Kidney (tissue), 14 donors: ENCODE measurements around the gene PRDM15. TPM values are rescaled to one million over a fixed set of nuclear protein-coding genes. Genes with fewer than 3 reads are reported as not detected.

Source experiments
- DNase-seq, 5 donors: peaks; one replicate each; pipeline ENCODE4 v3.0.0-alpha.2; 2013 to 2020
- FAIRE-seq: peaks from 2 replicates; lab custom pipeline; 2012; peaks lifted over from hg19 to GRCh38; lab: Jason Lieb, UNC
- H3K27ac ChIP-seq, 2 donors: one replicate each; pipeline ENCODE4 v1.7.0; 2013; ENCODE audit warnings: low read depth in 2 of 2, low read length in 2 of 2, inconsistent platforms in 1 of 2
- H3K27me3 ChIP-seq: one replicate; pipeline ENCODE4 v1.7.1; 2013; ENCODE audit warnings: low read length, inconsistent platforms; ENCODE audit not compliant: control insufficient read depth, insufficient read depth
- H3K36me3 ChIP-seq, 3 donors: one replicate each; pipeline versions ENCODE4 v1.7.0 to v1.7.1; 2013; ENCODE audit warnings: low read length in 3 of 3, control low read depth in 1 of 3, inconsistent platforms in 1 of 3; ENCODE audit not compliant: insufficient read depth in 3 of 3, control insufficient read depth in 2 of 3
- H3K4me1 ChIP-seq, 3 donors: one replicate each; pipeline versions ENCODE4 v1.7.0 to v1.7.1; 2013; ENCODE audit warnings: low read length in 3 of 3, inconsistent platforms in 1 of 3, low read depth in 1 of 3; ENCODE audit not compliant: control insufficient read depth in 2 of 3, insufficient read depth in 2 of 3
- H3K4me3 ChIP-seq, 3 donors: one replicate each; pipeline versions ENCODE4 v1.7.0 to v1.8.1; 2013; ENCODE audit warnings: low read length in 3 of 3, control low read depth in 1 of 3, inconsistent platforms in 1 of 3
- H3K9ac ChIP-seq, 3 donors: one replicate each; pipeline versions ENCODE4 v1.7.0 to v1.7.1; 2013; ENCODE audit warnings: low read length in 3 of 3, control low read depth in 1 of 3, inconsistent platforms in 1 of 3
- H3K9me3 ChIP-seq, 3 donors: one replicate each; pipeline versions ENCODE4 v1.7.0 to v1.7.1; 2013; ENCODE audit warnings: low read length in 3 of 3, control low read depth in 1 of 3, inconsistent platforms in 1 of 3; ENCODE audit not compliant: control insufficient read depth in 2 of 3, insufficient read depth in 1 of 3
- intact Hi-C: fragments of 100-400 bp; cut with DNase I; formaldehyde crosslinking; loops from one replicate; pipeline ENCODE4 v1.11.1; 2022
- polyA plus RNA-seq: library from polyadenylated mRNA; stranded (reverse); fragments of 350-450 nt; fragmentation: Illumina TruSeq; extraction: RNeasy Lipid Tissue Mini Kit (QIAGEN cat#74804); gene quantifications from one replicate; pipeline ENCODE4 v1.2.3, GENCODE V29; 2014; ENCODE audit warnings: low read depth, low replicate concordance; ENCODE audit not compliant: insufficient read depth
- total RNA-seq: library from RNA; stranded (reverse); fragmentation: NEBNext Ultra II Directional; extraction: Animal tissue kit (Norgen Biotek cat#: 25700); gene quantifications from one replicate; pipeline ENCODE4 v1.2.1, GENCODE V29; 2021
- TF ChIP-seq, protein P1 (sequence below): IDR thresholded peaks from 3 replicates; pipeline ENCODE4 v1.5.1; 2012; ENCODE audit warnings: mild to moderate bottlenecking, moderate library complexity, borderline replicate concordance; ENCODE audit not compliant: insufficient read depth; ENCODE audit errors: extremely low read depth
- donor health status: control.
- donor health status: control.
- donor health status: control.
- donor health status: control.
- donor health status: control.
- donor health status: DM: yes; HTN: yes; CAD: no.
- donor health status: Normal renal cell carcinoma (clear cell type).

Gene PRDM15
- total and polyA plus RNA-seq, 2 donors from 2014 or later, result 1.3 to 8.4 TPM

DNA sequence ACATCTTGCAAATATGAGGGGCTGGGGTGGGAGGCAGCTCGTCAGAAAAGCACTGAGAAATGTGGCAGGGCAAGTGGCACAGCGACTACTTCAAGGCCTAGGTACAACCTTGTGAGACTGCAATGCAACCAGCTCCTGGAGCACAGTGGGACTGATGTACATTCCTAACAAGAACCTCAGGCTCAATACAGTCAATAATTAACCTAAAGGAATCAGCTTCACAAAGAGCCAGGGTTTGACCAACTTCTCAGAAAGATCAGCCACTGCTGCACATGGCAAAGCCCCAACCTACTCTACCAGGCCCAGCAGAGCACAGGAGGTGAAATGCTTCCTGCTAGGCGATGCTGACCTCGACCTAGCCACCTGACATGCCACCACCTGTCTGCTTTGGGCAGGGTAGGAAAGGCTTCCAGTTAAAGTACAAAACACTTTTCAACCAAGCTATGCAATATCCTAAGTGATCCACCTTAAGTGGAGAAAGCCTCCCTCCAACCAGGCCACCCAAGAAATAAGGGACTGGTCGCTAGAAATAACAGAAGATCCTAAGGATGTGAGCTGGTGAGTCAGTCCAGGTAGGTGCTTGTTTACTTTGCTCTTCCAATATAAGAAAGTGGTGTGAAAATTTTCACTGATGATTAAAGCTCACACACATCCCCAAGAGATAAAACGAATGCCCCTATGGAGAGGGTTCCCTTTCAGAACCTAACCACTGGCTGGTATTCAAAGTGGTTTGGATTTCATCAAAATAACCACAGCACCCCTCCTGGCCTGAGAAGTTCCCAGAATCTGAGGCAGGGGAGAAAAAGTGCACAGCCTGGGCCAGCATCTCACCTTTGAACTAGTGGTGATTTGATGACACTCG, 114.4 kb downstream of the PRDM15 start:
- no peak for FAIRE-seq
- intact Hi-C loops, result no loop called here

DNA sequence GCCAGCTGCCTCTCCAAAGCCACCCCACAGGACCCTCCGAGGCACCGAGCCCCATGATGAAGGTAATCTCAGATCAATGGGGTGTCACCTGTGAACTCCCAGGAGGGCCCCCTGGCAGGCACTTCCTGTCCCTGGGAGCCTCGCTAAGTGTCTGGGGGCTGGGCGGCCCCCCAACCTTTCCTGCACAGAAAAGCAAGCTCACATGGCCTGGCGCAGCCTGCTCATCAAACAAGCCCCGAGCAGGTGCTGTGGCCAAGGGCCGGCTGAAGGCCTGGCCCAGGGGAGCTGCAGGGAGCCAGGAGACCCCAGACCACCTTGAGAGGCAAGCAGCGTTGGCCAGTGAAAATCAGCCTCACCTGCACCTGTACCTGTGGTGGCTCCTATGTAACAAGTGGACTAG, 115.1 kb downstream of the PRDM15 start:
- intact Hi-C loops, result no loop called here
- FAIRE-seq, result no peak

More for the DNA sequence above, 114.4 kb downstream of the PRDM15 start:
- Histone ChIP-seq H3K4me1 (peaks cover 2 to 35% (median 23%) of the 10 kb centered on the region in 3 donors), H3K27ac (peak overlapping the region; percentile 87 to 94), H3K9me3 (no peaks in the 10 kb centered on the region), H3K4me3 (peak overlapping the region; percentile 66 to 84 (median 69)), H3K36me3 (no peaks in the 10 kb centered on the region), H3K9ac (peak overlapping the region; percentile 1 to 90 (median 59)), H3K27me3 (peaks cover 20% of the 10 kb centered on the region)
- DNase-seq, result peak in 4 of 5 donors; percentile 60 to 87 (median 82)
- TF ChIP-seq, protein P1, sequence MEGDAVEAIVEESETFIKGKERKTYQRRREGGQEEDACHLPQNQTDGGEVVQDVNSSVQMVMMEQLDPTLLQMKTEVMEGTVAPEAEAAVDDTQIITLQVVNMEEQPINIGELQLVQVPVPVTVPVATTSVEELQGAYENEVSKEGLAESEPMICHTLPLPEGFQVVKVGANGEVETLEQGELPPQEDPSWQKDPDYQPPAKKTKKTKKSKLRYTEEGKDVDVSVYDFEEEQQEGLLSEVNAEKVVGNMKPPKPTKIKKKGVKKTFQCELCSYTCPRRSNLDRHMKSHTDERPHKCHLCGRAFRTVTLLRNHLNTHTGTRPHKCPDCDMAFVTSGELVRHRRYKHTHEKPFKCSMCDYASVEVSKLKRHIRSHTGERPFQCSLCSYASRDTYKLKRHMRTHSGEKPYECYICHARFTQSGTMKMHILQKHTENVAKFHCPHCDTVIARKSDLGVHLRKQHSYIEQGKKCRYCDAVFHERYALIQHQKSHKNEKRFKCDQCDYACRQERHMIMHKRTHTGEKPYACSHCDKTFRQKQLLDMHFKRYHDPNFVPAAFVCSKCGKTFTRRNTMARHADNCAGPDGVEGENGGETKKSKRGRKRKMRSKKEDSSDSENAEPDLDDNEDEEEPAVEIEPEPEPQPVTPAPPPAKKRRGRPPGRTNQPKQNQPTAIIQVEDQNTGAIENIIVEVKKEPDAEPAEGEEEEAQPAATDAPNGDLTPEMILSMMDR, result no peak

DNA sequence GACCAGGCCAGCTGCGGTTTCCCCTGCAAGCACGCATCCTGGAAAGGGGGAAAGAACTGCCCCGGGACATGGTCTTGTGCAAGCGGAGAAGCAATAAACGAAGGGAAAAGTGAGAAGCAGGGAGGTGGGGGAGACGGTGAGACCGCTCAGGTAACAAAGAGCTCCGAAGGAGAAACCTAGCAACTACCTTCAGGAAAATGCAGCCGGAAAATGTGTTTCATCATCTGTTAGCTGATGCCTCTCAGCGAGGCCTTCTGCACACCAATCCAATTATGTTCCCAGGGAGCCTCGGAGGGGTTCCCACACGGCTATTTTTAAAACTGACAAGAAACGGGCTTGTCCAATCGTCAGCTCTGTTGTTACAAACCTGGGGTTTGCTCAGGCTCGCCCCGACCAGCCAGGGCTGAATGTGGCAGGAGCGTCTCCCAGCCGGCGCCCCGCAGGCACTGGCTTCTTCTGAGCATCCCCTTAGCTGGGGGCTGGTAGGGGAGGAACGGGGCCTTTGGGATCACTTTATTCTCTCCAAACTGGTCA, 115.7 kb downstream of the PRDM15 start:
- no peaks in the 10 kb centered on the region for H3K9me3 ChIP-seq
- intact Hi-C loops, result no loop called here

More for the DNA sequence above, 115.1 kb downstream of the PRDM15 start:
- no peak for DNase-seq
- peak overlapping the region in 2 of 3 donors; percentile 9 to 90 for H3K9ac ChIP-seq
- no peaks in the 10 kb centered on the region for H3K9me3 ChIP-seq
- TF ChIP-seq, protein P1, result no peak
- peak overlapping the region in 2 of 3 donors; percentile 66 to 84 for H3K4me3 ChIP-seq
- H3K27ac ChIP-seq, result peak overlapping the region; percentile 76 to 94
- peaks cover 2 to 40% (median 25%) of the 10 kb centered on the region in 3 donors for H3K4me1 ChIP-seq
- H3K27me3 ChIP-seq, result peaks cover 18% of the 10 kb centered on the region
- no peaks in the 10 kb centered on the region for H3K36me3 ChIP-seq

More for the DNA sequence above, 115.7 kb downstream of the PRDM15 start:
- H3K27ac ChIP-seq, result peak overlapping the region; percentile 76 to 94
- FAIRE-seq, result no peak
- DNase-seq, result peak in 3 of 5 donors; percentile 74 to 84 (median 75)
- TF ChIP-seq, protein P1, result no peak
- no peaks in the 10 kb centered on the region for H3K36me3 ChIP-seq
- H3K4me1 ChIP-seq, result peaks cover 2 to 43% (median 29%) of the 10 kb centered on the region in 3 donors
- H3K9ac ChIP-seq, result peak overlapping the region in 2 of 3 donors; percentile 9 to 59
- peak overlapping the region in 1 of 3 donors; percentile 84 for H3K4me3 ChIP-seq
- peaks cover 18% of the 10 kb centered on the region for H3K27me3 ChIP-seq
